ENCODE results near the gene CYP4A22. TPM values are rescaled to one million over a fixed set of nuclear protein-coding genes. Genes with fewer than 3 reads are reported as not detected.

CYP4A22 gene
- total RNA-seq, 1 donor from 2014 or later = not detected

DNA sequence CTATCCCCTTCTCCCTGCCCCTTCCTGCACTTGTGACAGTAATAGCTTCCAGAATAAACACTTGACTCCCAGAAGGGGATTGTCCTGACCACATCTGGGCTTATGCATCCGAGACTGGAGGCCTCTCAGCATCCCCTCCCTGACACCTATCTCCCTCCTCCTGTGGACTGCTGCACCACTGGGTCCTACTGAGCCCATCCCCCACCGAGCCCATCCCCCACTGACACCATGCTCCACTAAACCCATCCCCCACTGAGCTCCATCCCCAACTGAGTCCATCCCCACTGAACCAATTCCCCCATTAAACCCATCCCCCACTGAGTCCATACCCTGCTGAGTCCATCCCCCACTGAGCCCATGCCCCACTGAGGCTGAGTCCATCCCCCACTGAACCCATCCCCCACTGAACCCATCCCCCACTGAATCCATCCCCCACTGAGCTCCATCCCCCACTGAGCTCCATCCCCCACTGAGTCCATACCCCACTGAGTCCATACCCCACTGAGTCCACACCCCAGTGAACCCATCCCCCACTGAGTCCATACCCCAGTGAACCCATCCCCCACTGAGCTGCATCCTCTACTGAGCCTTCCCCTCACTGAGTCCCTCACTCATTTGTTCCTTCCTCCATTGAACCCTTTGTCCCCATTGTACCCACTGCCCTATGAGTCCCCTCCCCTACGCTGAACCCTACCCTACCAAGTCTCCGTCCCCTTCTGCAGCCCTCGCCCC is 47.0 kb downstream of the CYP4A22 start:
- intact Hi-C loops (cut with DNase I) = no loop called here
- Histone ChIP-seq H3K9me3 (no peaks in the 10 kb centered on the region), H3K27ac (no peak overlapping the region), H3K4me3 (no peak overlapping the region), H3K4me1 (peaks cover 12% of the 10 kb centered on the region), H3K27me3 (peaks cover 3% of the 10 kb centered on the region), H3K36me3 (no peaks in the 10 kb centered on the region)
- DNase-seq (no peak), ATAC-seq (no peak)
- TF ChIP-seq, protein P1, sequence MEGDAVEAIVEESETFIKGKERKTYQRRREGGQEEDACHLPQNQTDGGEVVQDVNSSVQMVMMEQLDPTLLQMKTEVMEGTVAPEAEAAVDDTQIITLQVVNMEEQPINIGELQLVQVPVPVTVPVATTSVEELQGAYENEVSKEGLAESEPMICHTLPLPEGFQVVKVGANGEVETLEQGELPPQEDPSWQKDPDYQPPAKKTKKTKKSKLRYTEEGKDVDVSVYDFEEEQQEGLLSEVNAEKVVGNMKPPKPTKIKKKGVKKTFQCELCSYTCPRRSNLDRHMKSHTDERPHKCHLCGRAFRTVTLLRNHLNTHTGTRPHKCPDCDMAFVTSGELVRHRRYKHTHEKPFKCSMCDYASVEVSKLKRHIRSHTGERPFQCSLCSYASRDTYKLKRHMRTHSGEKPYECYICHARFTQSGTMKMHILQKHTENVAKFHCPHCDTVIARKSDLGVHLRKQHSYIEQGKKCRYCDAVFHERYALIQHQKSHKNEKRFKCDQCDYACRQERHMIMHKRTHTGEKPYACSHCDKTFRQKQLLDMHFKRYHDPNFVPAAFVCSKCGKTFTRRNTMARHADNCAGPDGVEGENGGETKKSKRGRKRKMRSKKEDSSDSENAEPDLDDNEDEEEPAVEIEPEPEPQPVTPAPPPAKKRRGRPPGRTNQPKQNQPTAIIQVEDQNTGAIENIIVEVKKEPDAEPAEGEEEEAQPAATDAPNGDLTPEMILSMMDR (IDR thresholded peaks at IDR 0.05) = no peak

DNA sequence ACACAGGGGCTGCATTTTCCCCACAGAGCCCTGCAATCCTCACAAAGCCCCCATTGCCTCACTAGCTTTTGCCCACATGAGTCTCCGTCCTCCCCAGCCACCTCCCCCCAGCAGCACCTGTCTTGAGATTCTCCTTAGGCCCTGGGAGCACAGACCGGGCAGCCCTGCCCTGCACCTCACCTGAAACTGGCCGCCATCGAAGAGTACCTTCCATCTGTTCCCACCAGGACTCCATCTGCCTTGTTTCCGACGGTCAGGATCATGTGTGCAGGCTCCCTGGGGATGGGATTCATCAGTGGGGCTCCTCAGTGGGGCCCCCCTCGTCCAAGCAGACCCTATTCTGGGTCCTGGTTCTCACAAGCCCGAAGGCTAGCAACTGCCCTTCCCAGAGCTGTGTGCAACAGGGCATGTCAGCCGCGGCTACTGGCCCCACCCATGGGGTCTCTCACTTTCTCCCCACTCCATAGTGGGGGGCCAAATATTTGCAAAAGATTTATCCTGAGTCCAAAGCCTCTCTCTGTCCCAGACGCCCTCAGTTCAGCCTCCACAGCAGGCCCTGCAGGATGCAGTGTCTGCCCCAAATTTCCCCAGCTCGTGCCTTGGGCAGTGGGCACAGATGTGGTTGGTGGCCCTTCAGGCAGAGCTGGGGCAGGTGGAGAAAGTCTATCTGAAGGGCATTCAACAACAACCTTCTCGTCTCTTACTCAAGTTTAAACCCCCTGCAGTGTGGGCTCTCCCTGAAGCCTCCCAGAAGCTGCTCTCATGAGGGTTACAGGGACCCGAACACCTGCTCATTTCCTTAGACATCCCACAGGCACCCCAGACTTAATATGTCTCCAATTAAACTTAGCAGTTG is 47.8 kb downstream of the CYP4A22 start:
- Histone ChIP-seq H3K36me3 (no peaks in the 10 kb centered on the region), H3K4me1 (peaks cover 11% of the 10 kb centered on the region), H3K4me3 (no peak overlapping the region), H3K27me3 (peaks cover 3% of the 10 kb centered on the region), H3K9me3 (no peaks in the 10 kb centered on the region), H3K27ac (no peak overlapping the region)
- TF ChIP-seq, protein P1 (IDR thresholded peaks at IDR 0.05) = no peak
- ATAC-seq = no peak
- intact Hi-C loops (cut with DNase I) = no loop called here
- DNase-seq = peak; percentile 44

DNA sequence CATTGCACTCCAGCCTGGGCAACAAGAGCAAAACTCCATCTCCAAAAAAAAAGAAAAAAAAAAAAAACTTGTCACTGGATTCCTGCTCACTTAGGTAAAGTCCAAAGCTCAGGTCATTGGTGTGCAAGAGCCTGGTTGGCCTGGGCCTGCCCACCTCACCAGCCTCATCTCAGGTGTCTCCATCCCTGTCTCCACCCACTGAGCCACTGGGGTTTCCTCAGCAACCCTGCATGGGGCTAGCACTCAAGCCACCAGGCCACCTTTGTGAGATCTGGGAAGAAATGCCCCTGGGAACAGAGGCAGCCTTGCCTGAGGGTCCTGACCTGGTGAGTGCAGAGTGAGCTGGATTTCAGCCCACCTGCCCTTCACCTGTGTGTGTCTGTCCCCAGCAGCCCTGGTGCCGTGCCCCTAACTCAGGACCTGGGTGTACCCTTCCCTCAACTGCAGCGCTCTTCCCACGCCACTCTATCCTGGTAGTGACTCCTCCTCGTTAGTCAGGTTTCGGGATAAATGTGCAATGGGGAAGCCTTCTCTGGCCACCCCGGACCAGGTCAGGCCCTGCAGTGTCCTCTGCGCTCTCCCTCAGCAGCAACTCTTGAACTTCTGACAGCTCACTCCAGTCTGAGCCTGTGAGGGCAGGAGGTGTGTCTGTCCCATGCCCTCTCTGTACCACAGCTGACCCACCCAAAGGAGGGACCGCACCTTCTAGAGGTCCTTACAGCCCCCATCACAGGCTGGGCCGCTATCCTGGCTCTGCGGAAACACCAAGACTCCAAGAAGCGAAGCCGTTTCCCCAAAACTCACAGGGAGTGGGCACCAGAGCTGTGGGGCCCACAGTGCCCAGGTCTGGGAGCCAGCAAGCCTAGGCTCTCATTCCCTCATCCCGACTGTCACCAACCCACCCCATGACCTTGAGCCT is 49.3 kb downstream of the CYP4A22 start:
- H3K27ac ChIP-seq = no peak overlapping the region
- no peaks in the 10 kb centered on the region for H3K36me3 ChIP-seq
- no peak for ATAC-seq
- no peaks in the 10 kb centered on the region for H3K9me3 ChIP-seq
- intact Hi-C loops (cut with DNase I) = no loop called here
- peak; percentile 46 for DNase-seq
- peaks cover 17% of the 10 kb centered on the region for H3K4me1 ChIP-seq
- no peak overlapping the region for H3K4me3 ChIP-seq
- TF ChIP-seq, protein P1 (IDR thresholded peaks at IDR 0.05) = no peak
- no peaks in the 10 kb centered on the region for H3K27me3 ChIP-seq

DNA sequence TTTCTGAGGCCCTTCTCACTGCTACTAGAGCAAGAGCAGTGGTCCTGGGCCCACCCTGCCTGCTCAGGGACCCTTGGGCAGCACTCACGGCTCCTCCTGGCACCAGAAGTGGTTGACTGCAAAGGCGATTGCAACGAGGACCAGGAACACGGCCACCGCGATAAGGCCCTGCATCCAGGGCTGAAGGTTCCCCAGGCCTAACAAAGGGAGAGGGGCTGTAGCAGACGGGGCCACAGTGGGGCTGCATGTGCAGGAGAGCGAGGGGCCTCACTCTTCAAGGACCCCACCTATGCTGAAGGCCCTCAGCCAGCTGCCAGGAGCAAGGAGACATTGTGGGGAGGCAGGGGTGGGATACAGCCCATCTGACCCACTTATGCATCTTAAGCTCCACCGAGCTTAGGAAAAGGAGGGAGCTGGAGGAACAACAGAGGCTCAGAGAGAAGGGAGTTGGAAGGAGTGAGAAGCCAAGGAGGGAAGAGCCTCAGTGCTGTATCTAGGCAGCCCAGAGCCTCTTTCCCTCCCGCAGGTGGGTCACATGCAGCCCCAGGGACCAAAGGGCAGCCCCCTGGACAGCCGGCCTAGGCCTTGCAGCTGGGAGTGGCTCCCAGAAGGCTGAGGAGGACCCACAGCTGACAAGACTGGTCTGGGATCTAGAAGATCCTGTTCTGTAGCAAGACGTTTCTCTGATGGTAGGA is 50.1 kb downstream of the CYP4A22 start:
- DNase-seq (peak; percentile 63), ATAC-seq (no peak)
- TF ChIP-seq, protein P1 (IDR thresholded peaks at IDR 0.05) = no peak
- H3K4me3 ChIP-seq = no peak overlapping the region
- H3K27ac ChIP-seq = no peak overlapping the region
- no peaks in the 10 kb centered on the region for H3K27me3 ChIP-seq
- peaks cover 26% of the 10 kb centered on the region for H3K4me1 ChIP-seq
- H3K36me3 ChIP-seq = no peaks in the 10 kb centered on the region
- intact Hi-C loops (cut with DNase I) = no loop called here
- H3K9me3 ChIP-seq = no peaks in the 10 kb centered on the region

DNA sequence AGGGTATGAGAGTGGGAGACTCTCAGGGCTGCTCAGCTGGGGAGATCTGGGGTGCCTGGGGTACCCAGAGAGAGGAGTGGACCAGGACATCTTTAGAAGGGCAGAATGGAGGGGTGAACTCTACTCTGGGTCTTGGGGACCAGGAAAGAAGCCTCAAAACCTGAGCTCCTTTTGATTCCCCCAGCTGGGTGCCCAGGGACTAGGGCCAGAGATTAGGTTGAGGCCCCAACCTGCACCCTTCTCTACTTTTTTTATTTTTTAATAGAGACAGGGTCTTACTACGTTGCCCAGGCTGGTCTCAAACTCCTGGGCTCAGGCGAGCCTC is 50.6 kb downstream of the CYP4A22 start:
- Histone ChIP-seq H3K9me3 (no peaks in the 10 kb centered on the region), H3K27ac (no peak overlapping the region), H3K36me3 (no peaks in the 10 kb centered on the region), H3K27me3 (no peaks in the 10 kb centered on the region), H3K4me3 (no peak overlapping the region), H3K4me1 (peaks cover 31% of the 10 kb centered on the region)
- DNase-seq = no peak
- intact Hi-C loops (cut with DNase I) = no loop called here
- TF ChIP-seq, protein P1 (IDR thresholded peaks at IDR 0.05) = no peak
- no peak for ATAC-seq
